IMR-90 (cell line): ENCODE results near the gene SLC15A1.

Experiments used
- BHLHE40 ChIP-seq: fragments of 150-350 bp; IDR thresholded peaks from 2 replicates; pipeline ENCODE4 v1.6.1; 2016; ENCODE audit warnings: mild to moderate bottlenecking, low read depth, low read length
- CEBPB ChIP-seq: IDR thresholded peaks from 2 replicates; pipeline ENCODE4 v1.6.1; 2012; ENCODE audit warnings: low read depth, low read length, improper control_type of control experiment
- CHD1 ChIP-seq: IDR thresholded peaks from 2 replicates; pipeline ENCODE4 v1.6.1; 2012; ENCODE audit warnings: low read depth, low read length, improper control_type of control experiment
- FOS ChIP-seq: fragments of 150-350 bp; IDR thresholded peaks from 2 replicates; pipeline ENCODE4 v1.6.1; 2016; ENCODE audit warnings: low read depth, low read length
- MAFK ChIP-seq: IDR thresholded peaks from 2 replicates; pipeline ENCODE4 v1.6.1; 2012; ENCODE audit warnings: low read depth, low read length, improper control_type of control experiment
- MXI1 ChIP-seq: IDR thresholded peaks from 2 replicates; pipeline ENCODE4 v1.6.1; 2012; ENCODE audit warnings: low read depth, mild to moderate bottlenecking, low read length, moderate library complexity, borderline replicate concordance
- NFE2L2 ChIP-seq: fragments of 150-350 bp; IDR thresholded peaks from 2 replicates; pipeline ENCODE4 v1.6.1; 2016; ENCODE audit warnings: low read depth, mild to moderate bottlenecking, low read length
- POLR2A ChIP-seq: IDR thresholded peaks from 2 replicates; pipeline ENCODE4 v1.6.1; 2012; ENCODE audit warnings: mild to moderate bottlenecking, low read depth, low read length
- RAD21 ChIP-seq: IDR thresholded peaks from 2 replicates; pipeline ENCODE4 v1.6.1; 2012; ENCODE audit warnings: low read length, improper control_type of control experiment
- RFX5 ChIP-seq: IDR thresholded peaks from 2 replicates; pipeline ENCODE4 v1.8.0; 2012; ENCODE audit warnings: low read depth, mild to moderate bottlenecking, low read length, moderate library complexity
- SMC3 ChIP-seq: fragments of 150-350 bp; IDR thresholded peaks from 2 replicates; pipeline ENCODE4 v1.6.1; 2016; ENCODE audit warnings: low read depth, mild to moderate bottlenecking, antibody characterized with exemption, low read length, moderate library complexity
- USF2 ChIP-seq: fragments of 150-350 bp; IDR thresholded peaks from 2 replicates; pipeline ENCODE4 v1.6.1; 2017; ENCODE audit warnings: mild to moderate bottlenecking, antibody characterized with exemption, low read length, low read depth
- TF ChIP-seq, protein P1 (sequence below): conservative IDR thresholded peaks from 2 replicates; pipeline ENCODE4 v1.5.1; 2012; ENCODE audit warnings: mild to moderate bottlenecking, low read depth, low read length, improper control_type of control experiment
- TF ChIP-seq, protein P2 (sequence below): fragments of 150-350 bp; IDR thresholded peaks from 2 replicates; pipeline ENCODE4 v1.6.1; 2016; ENCODE audit warnings: low read depth, mild to moderate bottlenecking, low read length, moderate library complexity, borderline replicate concordance

GRCh38 chr13:98675066-98675465, 77.4 kb downstream of the SLC15A1 start:
- no peak for TF ChIP-seq CHD1
- TF ChIP-seq, protein P1, sequence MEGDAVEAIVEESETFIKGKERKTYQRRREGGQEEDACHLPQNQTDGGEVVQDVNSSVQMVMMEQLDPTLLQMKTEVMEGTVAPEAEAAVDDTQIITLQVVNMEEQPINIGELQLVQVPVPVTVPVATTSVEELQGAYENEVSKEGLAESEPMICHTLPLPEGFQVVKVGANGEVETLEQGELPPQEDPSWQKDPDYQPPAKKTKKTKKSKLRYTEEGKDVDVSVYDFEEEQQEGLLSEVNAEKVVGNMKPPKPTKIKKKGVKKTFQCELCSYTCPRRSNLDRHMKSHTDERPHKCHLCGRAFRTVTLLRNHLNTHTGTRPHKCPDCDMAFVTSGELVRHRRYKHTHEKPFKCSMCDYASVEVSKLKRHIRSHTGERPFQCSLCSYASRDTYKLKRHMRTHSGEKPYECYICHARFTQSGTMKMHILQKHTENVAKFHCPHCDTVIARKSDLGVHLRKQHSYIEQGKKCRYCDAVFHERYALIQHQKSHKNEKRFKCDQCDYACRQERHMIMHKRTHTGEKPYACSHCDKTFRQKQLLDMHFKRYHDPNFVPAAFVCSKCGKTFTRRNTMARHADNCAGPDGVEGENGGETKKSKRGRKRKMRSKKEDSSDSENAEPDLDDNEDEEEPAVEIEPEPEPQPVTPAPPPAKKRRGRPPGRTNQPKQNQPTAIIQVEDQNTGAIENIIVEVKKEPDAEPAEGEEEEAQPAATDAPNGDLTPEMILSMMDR = no peak
- TF ChIP-seq POLR2A = no peak
- no peak for TF ChIP-seq MAFK
- TF ChIP-seq RFX5 = no peak
- TF ChIP-seq SMC3 = no peak
- no peak for TF ChIP-seq MXI1
- TF ChIP-seq USF2 = no peak
- no peak for TF ChIP-seq CEBPB
- TF ChIP-seq, protein P2, sequence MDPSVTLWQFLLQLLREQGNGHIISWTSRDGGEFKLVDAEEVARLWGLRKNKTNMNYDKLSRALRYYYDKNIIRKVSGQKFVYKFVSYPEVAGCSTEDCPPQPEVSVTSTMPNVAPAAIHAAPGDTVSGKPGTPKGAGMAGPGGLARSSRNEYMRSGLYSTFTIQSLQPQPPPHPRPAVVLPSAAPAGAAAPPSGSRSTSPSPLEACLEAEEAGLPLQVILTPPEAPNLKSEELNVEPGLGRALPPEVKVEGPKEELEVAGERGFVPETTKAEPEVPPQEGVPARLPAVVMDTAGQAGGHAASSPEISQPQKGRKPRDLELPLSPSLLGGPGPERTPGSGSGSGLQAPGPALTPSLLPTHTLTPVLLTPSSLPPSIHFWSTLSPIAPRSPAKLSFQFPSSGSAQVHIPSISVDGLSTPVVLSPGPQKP = no peak
- TF ChIP-seq FOS = no peak
- no peak for TF ChIP-seq RAD21
- TF ChIP-seq BHLHE40 = no peak
- TF ChIP-seq NFE2L2 = no peak
